Measurements from ENCODE around the gene HERPUD1. TPM values are rescaled to one million over a fixed set of nuclear protein-coding genes. Genes with fewer than 3 reads are reported as not detected.
"Not testable (repeated sequence)": the region's sequence is repeated elsewhere in the genome, so short reads cannot be mapped to it uniquely, and the experiment has no call there.

Gene HERPUD1
- total RNA-seq, 4 donors from 2014 or later = 40.6 to 81.3 (median 43.9) TPM

- no peak overlapping the region for H3K4me3 ChIP-seq
- whole genome bisulfite sequencing, 2 donors = 74 to 75% methylated on average over 9 to 10 of the region's 18 CpGs
- DNase-seq = no peak
- TF ChIP-seq POLR2A (IDR thresholded peaks at IDR 0.05) (no peak), CTCF (IDR thresholded peaks at IDR 0.05) (no peak)
- intact Hi-C loops (cut with DNase I) = no loop called here
- H3K4me1 ChIP-seq = no peaks in the 10 kb centered on the region
- H3K9me3 ChIP-seq = no peaks in the 10 kb centered on the region
- H3K36me3 ChIP-seq = no peaks in the 10 kb centered on the region
- no peak overlapping the region for H3K27ac ChIP-seq
- H3K27me3 ChIP-seq = peaks cover 0 to 13% (median 0%) of the 10 kb centered on the region in 4 donors
Measured at GRCh38 chr16:56972403-56973293, 40.7 kb downstream of the HERPUD1 start.

GRCh38 chr16:56973294-56973689, 41.4 kb downstream of the HERPUD1 start:
- no peak for TF ChIP-seq POLR2A (IDR thresholded peaks at IDR 0.05)
- no peak for TF ChIP-seq CTCF (IDR thresholded peaks at IDR 0.05)
- intact Hi-C loops (cut with DNase I) = no loop called here

GRCh38 chr16:56973899-56974298, 42.0 kb downstream of the HERPUD1 start:
- H3K9me3 ChIP-seq; intact Hi-C loops (cut with DNase I); H3K4me1 ChIP-seq; DNase-seq; H3K36me3 ChIP-seq; H3K4me3 ChIP-seq; H3K27ac ChIP-seq: not testable (repeated sequence)
- peaks cover 0 to 13% (median 0%) of the 10 kb centered on the region in 4 donors for H3K27me3 ChIP-seq
- 69 to 90% methylated on average over 5 to 7 of the region's 7 CpGs for WGBS, 2 donors

More at GRCh38 chr16:56973294-56973689, 41.4 kb downstream of the HERPUD1 start:
- Histone ChIP-seq H3K27me3 (peaks cover 0 to 13% (median 0%) of the 10 kb centered on the region in 4 donors), H3K27ac (no peak overlapping the region), H3K4me3 (no peak overlapping the region), H3K9me3 (no peaks in the 10 kb centered on the region), H3K36me3 (no peaks in the 10 kb centered on the region), H3K4me1 (no peaks in the 10 kb centered on the region)
- no peak for DNase-seq
- WGBS, 2 donors = 63 to 77% methylated on average over 2 to 8 of the region's 9 CpGs

- WGBS, 2 donors = 82 to 86% methylated on average over 6 to 7 of the region's 9 CpGs
- intact Hi-C loops (cut with DNase I) = no loop called here
Measured at GRCh38 chr16:56974549-56975300, 42.8 kb downstream of the HERPUD1 start.

GRCh38 chr16:56975714-56976113, 43.8 kb downstream of the HERPUD1 start:
- 81 to 87% methylated on average over 10 of the region's 10 CpGs for WGBS, 2 donors
- H3K27me3 ChIP-seq = peaks cover 0 to 13% (median 0%) of the 10 kb centered on the region in 4 donors
- H3K4me3 ChIP-seq = no peak overlapping the region
- no peak for DNase-seq
- no peaks in the 10 kb centered on the region for H3K4me1 ChIP-seq
- TF ChIP-seq POLR2A (IDR thresholded peaks at IDR 0.05) (no peak), CTCF (IDR thresholded peaks at IDR 0.05) (no peak)
- no peak overlapping the region for H3K27ac ChIP-seq
- H3K36me3 ChIP-seq = no peaks in the 10 kb centered on the region
- intact Hi-C loops (cut with DNase I) = no loop called here
- no peaks in the 10 kb centered on the region for H3K9me3 ChIP-seq

More at GRCh38 chr16:56974549-56975300, 42.8 kb downstream of the HERPUD1 start:
- Histone ChIP-seq H3K36me3 (no peaks in the 10 kb centered on the region), H3K4me1 (no peaks in the 10 kb centered on the region), H3K9me3 (no peaks in the 10 kb centered on the region), H3K27me3 (peaks cover 0 to 13% (median 0%) of the 10 kb centered on the region in 4 donors), H3K27ac (no peak overlapping the region), H3K4me3 (no peak overlapping the region)
- no peak for DNase-seq
- TF ChIP-seq CTCF (IDR thresholded peaks at IDR 0.05) (no peak), POLR2A (IDR thresholded peaks at IDR 0.05) (no peak)

Measured in esophagus squamous epithelium (tissue), 5 donors.